Transverse colon (tissue), 4 donors: ENCODE measurements around the gene SMIM20. TPM values are rescaled to one million over a fixed set of nuclear protein-coding genes. Genes with fewer than 3 reads are reported as not detected.

ENCODE experiments used
- DNase-seq: peaks from one replicate; pipeline ENCODE4 v3.0.0-alpha.2; 2019
- H3K27ac ChIP-seq, 4 donors: fragments of 200-600 bp; sonication (generic); 2 replicates each; pipeline ENCODE4 v1.5.1; 2016 to 2018; ENCODE audit warnings: inconsistent platforms in 4 of 4
- H3K27me3 ChIP-seq: fragments of 200-600 bp; sonication (generic); 2 replicates; pipeline ENCODE4 v1.5.1; 2017; ENCODE audit warnings: inconsistent platforms
- H3K36me3 ChIP-seq, 4 donors: fragments of 200-600 bp; sonication (generic); 2 replicates each; pipeline ENCODE4 v1.5.1; 2017 to 2019; ENCODE audit warnings: inconsistent platforms in 4 of 4
- H3K4me1 ChIP-seq, 4 donors: fragments of 200-600 bp; sonication (generic); 2 replicates each; pipeline ENCODE4 v1.5.1; 2017 to 2020; ENCODE audit warnings: inconsistent platforms in 4 of 4
- H3K4me3 ChIP-seq, 4 donors: fragments of 200-600 bp; sonication (generic); 1 replicate in 1 of 4; 2 replicates in 3 of 4; pipeline versions ENCODE4 v1.5.1 to v1.6.1; 2017 to 2019; ENCODE audit warnings: inconsistent platforms in 4 of 4
- H3K9me3 ChIP-seq, 2 donors: fragments of 200-600 bp; sonication (generic); 2 replicates each; pipeline ENCODE4 v1.5.1; 2017 to 2019; ENCODE audit warnings: inconsistent platforms in 2 of 2
- EP300 ChIP-seq: sonication (generic); formaldehyde crosslinking; IDR thresholded peaks from one replicate; pipeline ENCODE4 v1.6.1; 2017; ENCODE audit warnings: antibody characterized with exemption, low read depth
- POLR2A ChIP-seq: fragments of 450-650 bp; IDR thresholded peaks from one replicate; pipeline ENCODE4 v1.6.1; 2016; ENCODE audit warnings: antibody characterized with exemption, mild to moderate bottlenecking, moderate library complexity
- POLR2AphosphoS5 ChIP-seq, 3 donors: sonication (generic); formaldehyde crosslinking; IDR thresholded peaks; one replicate each; pipeline ENCODE4 v1.6.1; 2016; ENCODE audit warnings: antibody characterized with exemption in 3 of 3
- WGBS, 2 donors: methylation state at CpG; one replicate each; pipeline ENCODE4 v1.1.5; 2018; ENCODE audit warnings: low coverage in 1 of 2; 5-methylcytosine and 5-hydroxymethylcytosine counted together
- in situ Hi-C, 4 donors: fragments of 200-750 bp; cut with MboI; loops; one replicate each; pipeline versions ENCODE4 v1.15.0 to v1.15.1; 2017; ENCODE audit warnings: low sequenced_read_pairs in 3 of 4, low pct_ligation_motif_present in 1 of 4, low pct_unique_long_range_greater_than_20kb in 1 of 4
- intact Hi-C: fragments of 100-400 bp; cut with DNase I; formaldehyde crosslinking; loops from one replicate; pipeline ENCODE4 v1.15.1; 2023; ENCODE audit warnings: low total_unique reads
- total RNA-seq, 4 donors: library from RNA; depleted of rRNA; stranded (reverse); fragments of >200 nt; gene quantifications; one replicate each; pipeline ENCODE4 v1.1.0, GENCODE V29; 2016
- TF ChIP-seq, protein P1 (sequence below), 5 experiments: fragments of 200-600 bp in 3 of 5; fragments of 450-650 bp in 2 of 5; sonication (generic) in 3 of 5; IDR thresholded peaks; 1 replicate in 2 of 5; 2 replicates in 3 of 5; pipeline ENCODE4 v1.5.1; 2016 to 2017; ENCODE audit warnings: antibody characterized with exemption in 5 of 5, inconsistent platforms in 3 of 5, mild to moderate bottlenecking in 2 of 5, moderate library complexity in 1 of 5

Gene SMIM20
- total RNA-seq, 4 donors from 2014 or later, result 1.8 to 46.8 (median 16.4) TPM

- Histone ChIP-seq H3K27me3 (no peaks in the 10 kb centered on the region), H3K4me3 (no peak overlapping the region), H3K9me3 (no peaks in the 10 kb centered on the region), H3K4me1 (peaks cover 2 to 25% (median 13%) of the 10 kb centered on the region in 4 donors), H3K27ac (peak overlapping the region; percentile 89 to 93 (median 92)), H3K36me3 (no peaks in the 10 kb centered on the region)
- TF ChIP-seq, protein P1, sequence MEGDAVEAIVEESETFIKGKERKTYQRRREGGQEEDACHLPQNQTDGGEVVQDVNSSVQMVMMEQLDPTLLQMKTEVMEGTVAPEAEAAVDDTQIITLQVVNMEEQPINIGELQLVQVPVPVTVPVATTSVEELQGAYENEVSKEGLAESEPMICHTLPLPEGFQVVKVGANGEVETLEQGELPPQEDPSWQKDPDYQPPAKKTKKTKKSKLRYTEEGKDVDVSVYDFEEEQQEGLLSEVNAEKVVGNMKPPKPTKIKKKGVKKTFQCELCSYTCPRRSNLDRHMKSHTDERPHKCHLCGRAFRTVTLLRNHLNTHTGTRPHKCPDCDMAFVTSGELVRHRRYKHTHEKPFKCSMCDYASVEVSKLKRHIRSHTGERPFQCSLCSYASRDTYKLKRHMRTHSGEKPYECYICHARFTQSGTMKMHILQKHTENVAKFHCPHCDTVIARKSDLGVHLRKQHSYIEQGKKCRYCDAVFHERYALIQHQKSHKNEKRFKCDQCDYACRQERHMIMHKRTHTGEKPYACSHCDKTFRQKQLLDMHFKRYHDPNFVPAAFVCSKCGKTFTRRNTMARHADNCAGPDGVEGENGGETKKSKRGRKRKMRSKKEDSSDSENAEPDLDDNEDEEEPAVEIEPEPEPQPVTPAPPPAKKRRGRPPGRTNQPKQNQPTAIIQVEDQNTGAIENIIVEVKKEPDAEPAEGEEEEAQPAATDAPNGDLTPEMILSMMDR (IDR thresholded peaks at IDR 0.05), result no peak
- TF ChIP-seq POLR2AphosphoS5 (IDR thresholded peaks at IDR 0.05), result no peak
- no peak for TF ChIP-seq POLR2A
- no peak for TF ChIP-seq EP300
- WGBS, 2 donors, result 63 to 88% methylated on average over 2 to 12 of the region's 12 CpGs
- DNase-seq, result no peak
- in situ Hi-C loops, result no loop called here
- intact Hi-C loops, result no loop called here
Measured at GRCh38 chr4:25915353-25915705, 1.3 kb downstream of the SMIM20 start.

GRCh38 chr4:25916870-25917269 is 2.9 kb downstream of the SMIM20 start:
- Histone ChIP-seq H3K4me1 (peaks cover 2 to 25% (median 13%) of the 10 kb centered on the region in 4 donors), H3K9me3 (no peaks in the 10 kb centered on the region), H3K27ac (no peak overlapping the region), H3K4me3 (no peak overlapping the region), H3K36me3 (no peaks in the 10 kb centered on the region), H3K27me3 (no peaks in the 10 kb centered on the region)
- TF ChIP-seq, protein P1 (IDR thresholded peaks at IDR 0.05), result no peak
- no peak for TF ChIP-seq EP300
- TF ChIP-seq POLR2AphosphoS5 (IDR thresholded peaks at IDR 0.05), result no peak
- TF ChIP-seq POLR2A, result no peak
- DNase-seq, result no peak
- intact Hi-C loops (no loop called here), in situ Hi-C loops (no loop called here)
- 87% methylated on average over 1 of the region's 1 CpG; no CpG with 5 or more reads in 1 of the 2 donors for WGBS, 2 donors

DNA sequence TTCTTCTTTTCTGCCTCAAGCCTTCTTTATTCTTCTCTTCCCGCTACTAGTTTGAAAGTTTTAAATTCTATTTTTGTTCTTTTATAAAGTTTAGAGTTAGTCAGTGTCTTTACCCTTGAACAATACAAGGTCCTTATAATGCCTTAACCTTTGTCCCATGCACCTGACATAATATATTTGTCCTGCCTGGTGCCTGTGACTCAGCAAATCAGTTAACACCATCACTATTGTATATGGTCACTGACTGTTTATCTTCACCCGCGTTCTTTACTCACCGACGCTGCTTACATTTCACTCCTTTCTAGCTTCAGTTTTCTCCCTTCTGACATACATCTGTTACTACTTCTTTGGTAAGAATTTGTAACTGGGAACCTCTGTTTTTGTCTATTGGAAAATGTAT is 5.7 kb downstream of the SMIM20 start:
- Histone ChIP-seq H3K27ac (peak overlapping the region; percentile 62 to 70 (median 63)), H3K27me3 (no peaks in the 10 kb centered on the region), H3K9me3 (no peaks in the 10 kb centered on the region), H3K36me3 (no peaks in the 10 kb centered on the region), H3K4me3 (no peak overlapping the region), H3K4me1 (peaks cover 2 to 15% (median 6%) of the 10 kb centered on the region in 4 donors)
- TF ChIP-seq POLR2AphosphoS5 (IDR thresholded peaks at IDR 0.05), result peak in 1 of 3 donors; percentile 64
- no peak for TF ChIP-seq EP300
- intact Hi-C loops (no loop called here), in situ Hi-C loops (no loop called here)
- peak; percentile 28 for DNase-seq
- 49 to 53% methylated on average over 5 of the region's 5 CpGs for WGBS, 2 donors

- Histone ChIP-seq H3K4me3 (no peak overlapping the region), H3K27ac (no peak overlapping the region), H3K36me3 (no peaks in the 10 kb centered on the region), H3K4me1 (peaks cover 0 to 9% (median 3%) of the 10 kb centered on the region in 4 donors), H3K9me3 (no peaks in the 10 kb centered on the region), H3K27me3 (no peaks in the 10 kb centered on the region)
- intact Hi-C loops, result no loop called here
- TF ChIP-seq POLR2A (no peak), POLR2AphosphoS5 (IDR thresholded peaks at IDR 0.05) (no peak), EP300 (no peak)
- no peak for DNase-seq
- in situ Hi-C loops, result no loop called here
- WGBS, 2 donors, result 93 to 100% methylated on average over 1 of the region's 1 CpG
Measured at GRCh38 chr4:25921922-25922321, 7.9 kb downstream of the SMIM20 start.

DNA sequence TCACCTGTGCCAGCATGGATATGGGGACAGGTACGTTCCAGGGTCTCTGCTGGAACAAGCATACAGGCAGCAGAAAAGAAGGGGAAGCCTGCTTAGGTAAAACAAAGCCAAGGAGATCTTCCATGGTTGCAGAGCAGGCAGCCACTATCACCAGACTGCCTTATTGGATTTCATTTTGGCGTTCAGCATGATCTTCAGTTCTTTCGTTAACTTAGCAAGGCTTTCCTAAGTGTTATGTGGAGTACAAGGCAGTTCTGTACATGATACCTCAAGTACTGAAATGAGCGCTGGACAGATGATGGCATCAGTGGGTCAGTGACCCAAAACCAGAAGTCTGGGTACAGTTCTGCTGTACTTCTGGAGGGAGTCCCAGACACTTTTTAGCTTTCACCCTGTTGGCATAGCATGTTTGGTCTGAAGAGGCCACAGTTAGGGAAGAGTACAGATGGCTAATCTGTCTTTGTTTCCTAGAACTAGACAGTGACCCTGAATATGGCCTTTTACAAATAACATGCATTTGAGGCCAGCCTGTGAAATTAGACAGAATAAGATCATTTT is 8.9 kb downstream of the SMIM20 start:
- H3K4me3 ChIP-seq, result no peak overlapping the region
- intact Hi-C loops (no loop called here), in situ Hi-C loops (no loop called here)
- no peak for TF ChIP-seq POLR2A
- no peak for TF ChIP-seq POLR2AphosphoS5 (IDR thresholded peaks at IDR 0.05)
- TF ChIP-seq, protein P1 (IDR thresholded peaks at IDR 0.05), result no peak
- no peak for TF ChIP-seq EP300
- 99 to 100% methylated on average over 1 to 4 of the region's 4 CpGs for WGBS, 2 donors
- no peaks in the 10 kb centered on the region for H3K27me3 ChIP-seq
- H3K9me3 ChIP-seq, result no peaks in the 10 kb centered on the region
- no peak overlapping the region for H3K27ac ChIP-seq
- H3K36me3 ChIP-seq, result no peaks in the 10 kb centered on the region
- H3K4me1 ChIP-seq, result peaks cover 0 to 9% (median 3%) of the 10 kb centered on the region in 4 donors
- no peak for DNase-seq
